Kasumi-1 (cell line): ENCODE data around the gene ABRAXAS1.
"Not testable (repeated sequence)": the region's sequence is repeated elsewhere in the genome, so short reads cannot be mapped to it uniquely, and the experiment has no call there.

ENCODE experiments used
- DNase-seq, 2 experiments: peaks; one replicate each; lab custom pipeline; 2025; lab: John Stamatoyannopoulos, UW

Gene ABRAXAS1

DNA sequence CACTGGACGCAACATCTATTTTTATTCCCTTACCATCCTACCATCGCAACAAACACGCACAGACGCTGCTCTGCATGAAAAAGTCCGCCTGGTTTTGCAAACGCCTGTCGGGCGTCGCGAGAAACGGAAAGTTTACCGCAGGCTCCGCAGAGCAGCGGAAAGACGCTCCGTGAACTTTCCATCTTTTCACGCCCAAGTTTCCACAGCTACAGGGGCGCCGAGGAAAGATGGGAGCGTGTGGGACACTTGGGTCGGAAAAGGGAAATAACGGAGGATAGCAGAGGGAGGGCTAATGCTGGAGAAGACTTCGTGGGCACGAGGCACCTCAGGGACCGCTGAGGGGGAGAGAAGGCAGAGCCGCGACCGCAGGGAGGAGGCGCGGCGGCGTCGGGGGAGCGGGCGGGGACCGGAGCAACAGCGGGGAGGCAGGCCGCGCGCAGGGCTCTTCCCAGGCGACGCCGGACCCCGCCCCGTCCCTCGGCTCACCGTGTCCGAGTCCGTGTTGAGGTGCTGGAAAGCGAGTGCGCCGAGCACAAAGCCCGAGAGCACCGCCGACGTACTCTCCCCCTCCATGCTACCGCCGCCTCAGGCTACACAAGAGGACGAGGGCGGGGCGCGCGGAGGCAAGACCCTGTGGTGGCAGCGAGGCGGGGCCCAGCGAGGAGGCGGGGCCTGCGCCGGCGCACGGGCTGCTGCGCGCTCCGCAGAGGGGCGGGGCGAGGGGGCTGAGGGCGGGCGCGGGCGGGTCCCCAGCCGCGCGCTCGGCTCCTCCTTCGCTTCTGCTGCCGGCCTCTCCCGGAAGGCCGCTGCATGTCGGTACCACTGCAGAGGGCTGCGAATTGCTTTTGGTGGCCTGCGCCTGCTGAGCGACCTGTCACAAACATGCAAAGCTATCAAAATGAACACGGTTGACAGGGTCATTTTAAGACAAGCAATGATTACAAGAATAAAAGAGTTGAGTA lies at the start of gene ABRAXAS1:
Gene ABRAXAS1 (minus strand): TSS at position 601 of the 962 bp plus-strand sequence. CDS start 28 bp downstream, at position 573.
- DNase-seq = peak; percentile 91 to 94

DNA sequence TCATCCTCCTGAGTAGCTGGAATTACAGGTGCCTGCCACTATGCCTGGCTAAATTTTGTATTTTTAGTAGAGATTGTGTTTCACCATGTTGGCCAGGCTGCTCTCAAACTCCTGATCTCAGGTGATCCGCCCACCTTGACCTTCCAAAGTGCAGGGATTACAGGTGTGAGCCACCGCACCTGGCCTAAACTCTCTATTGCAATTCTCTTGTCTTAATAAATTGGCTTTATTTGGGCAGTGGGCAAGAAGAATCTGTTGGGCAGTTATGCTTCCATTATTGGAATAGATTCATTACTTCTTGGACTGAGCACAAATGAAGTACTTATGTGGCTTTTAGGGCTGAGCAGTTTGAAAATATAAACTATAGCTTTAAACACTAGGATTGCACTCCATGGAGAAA lies 42.8 kb upstream of the ABRAXAS1 start:
- DNase-seq = no peak

DNA sequence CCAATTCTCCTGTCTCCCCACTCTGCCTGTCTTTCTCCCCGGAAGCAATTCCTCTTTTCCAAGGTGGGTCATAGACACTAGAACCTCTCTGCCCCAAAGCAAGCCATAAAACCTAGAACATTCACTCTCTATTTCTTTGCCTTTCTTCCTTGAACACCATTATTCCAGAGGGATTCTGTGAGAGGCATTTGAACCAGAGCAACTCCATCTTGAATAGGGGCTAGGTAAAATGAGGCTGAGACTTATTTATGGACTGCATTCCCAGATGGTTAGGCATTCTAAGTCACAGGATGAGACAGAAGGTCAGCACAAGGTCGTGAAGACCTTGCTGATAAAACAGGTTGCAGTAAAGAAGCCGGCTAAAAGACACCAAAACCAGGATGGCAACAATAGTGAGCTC lies 37.3 kb upstream of the ABRAXAS1 start:
- no peak for DNase-seq

DNA sequence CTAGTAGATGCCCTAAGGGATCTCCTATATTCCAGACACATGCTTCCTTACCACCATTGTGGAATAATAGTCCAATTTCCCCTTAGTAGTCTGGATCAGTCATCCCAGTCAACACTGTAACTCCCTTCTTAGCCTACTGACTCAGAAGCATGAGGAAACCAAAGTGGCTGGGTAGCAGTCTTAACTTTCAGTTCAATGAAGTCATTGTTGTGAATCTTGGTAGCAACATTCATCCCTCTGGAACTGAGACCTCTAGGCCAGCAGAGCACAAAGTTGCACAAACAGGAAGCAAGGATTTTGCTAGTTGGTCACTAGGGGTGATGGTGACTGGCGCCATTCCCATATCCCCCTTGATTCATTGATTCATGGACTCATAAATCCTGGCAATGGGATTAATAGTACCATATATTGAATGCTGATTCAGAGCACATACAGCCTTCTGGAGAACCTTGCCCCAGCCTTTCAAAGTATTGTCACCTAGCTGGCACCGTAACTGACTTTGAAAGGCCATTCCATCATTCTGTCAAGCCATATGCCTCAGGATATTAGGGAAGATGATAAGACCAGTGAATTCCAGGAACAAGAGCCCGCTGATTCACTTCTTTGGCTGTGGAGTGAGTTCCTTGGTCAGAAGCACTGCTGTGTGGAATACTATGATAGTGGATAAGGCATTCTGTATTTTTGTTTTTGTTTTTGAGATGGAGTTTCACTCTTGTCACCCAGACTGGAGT lies 31.3 kb upstream of the ABRAXAS1 start:
- DNase-seq = no peak

DNA sequence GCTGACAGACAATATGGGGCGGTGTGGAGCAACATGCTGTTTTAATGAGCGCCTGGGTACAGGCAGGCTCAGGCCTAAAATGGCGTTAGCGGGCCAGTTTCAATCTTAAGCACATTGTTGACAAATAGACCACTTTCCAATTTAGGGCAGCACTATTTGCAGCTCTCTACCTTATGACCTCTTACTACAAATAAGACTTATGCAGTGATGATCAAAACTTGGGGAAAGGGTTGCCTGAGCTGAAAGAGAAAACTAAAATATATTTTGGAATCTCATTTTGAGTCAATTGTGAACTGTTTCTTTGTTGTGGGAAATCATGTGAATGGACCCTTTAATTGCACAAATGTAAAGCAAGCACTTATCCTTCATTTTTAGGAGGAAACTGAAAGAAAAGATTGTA lies 25.5 kb upstream of the ABRAXAS1 start:
- DNase-seq = no peak

DNA sequence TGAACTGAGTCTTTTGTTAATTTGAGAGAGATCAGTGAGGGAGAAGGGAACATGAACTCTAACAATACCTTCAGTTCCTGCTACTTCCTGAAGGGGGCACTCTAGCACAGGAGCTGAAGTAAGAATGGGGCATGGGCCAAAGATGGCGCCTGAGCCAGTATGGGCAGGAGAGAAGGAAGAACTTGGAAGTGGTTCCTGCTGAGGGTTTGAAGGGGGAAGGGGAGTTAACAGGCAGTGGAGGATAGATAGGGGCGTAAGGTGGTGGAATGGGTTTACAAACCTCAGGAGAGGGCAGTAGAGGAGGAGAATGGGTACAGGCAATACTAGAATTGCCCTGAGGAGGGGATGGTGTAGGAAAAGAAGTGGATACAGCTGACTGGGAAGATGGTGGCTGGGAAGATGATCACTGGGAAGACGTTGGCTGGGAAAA lies 24.3 kb upstream of the ABRAXAS1 start:
- peak; percentile 49 to 69 for DNase-seq

DNA sequence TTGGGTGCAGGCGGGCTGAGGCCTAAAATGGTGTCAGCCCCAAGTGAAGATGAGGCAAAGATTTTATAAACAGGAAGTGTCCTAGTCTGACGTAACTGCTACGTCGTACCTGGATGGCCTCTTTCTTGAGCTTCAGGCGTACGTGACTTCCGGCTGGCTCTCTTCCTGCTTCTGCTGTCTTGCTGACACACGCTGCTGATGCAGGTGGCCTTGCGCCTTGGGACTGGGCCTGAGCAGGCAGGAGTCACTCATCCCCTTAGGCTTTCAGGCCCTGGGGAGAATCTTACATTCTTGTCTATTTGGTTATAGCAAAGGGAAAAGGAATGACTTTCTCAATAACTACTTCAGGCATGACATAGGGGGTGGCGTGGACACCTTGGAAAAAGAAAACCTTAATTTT lies 20.1 kb upstream of the ABRAXAS1 start:
- DNase-seq = no peak

DNA sequence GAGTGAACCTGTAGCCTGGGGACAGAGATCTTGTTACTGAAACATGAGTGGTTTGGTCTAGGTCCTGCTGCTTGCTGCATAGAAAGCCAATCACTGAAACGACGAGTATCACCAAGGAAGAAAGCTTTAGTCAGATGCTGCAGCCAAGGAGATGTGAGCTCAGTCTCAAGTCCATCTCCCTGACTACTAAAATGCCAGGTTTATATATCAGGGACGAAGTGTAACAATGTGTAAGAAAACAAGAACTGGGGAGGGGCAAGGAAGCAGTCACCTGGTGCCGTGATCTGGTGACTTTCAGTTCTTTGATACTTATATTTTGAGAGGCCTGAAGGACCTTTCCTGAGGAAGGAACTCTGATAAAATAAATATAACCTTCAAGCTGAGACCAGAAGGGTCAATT lies 19.6 kb upstream of the ABRAXAS1 start:
- no peak for DNase-seq

DNA sequence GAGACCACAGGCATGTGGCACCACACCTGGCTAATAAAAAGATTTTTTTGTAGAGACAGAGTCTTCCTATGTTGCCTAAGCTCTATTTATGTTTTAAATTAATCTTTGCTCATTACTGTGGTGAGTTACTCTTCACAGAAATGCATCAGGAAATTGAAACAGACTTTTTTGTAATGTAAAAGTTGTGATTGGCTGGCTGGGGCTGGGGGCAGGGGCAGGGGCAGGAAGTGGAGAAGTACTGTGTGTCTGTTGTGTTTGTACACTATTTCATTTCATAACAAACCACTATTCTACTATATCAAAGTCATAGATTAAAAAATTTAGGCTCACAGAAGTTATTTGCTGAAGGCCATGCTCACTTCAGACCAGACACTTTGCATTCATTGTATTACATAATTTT lies 19.1 kb upstream of the ABRAXAS1 start:
- no peak for DNase-seq

DNA sequence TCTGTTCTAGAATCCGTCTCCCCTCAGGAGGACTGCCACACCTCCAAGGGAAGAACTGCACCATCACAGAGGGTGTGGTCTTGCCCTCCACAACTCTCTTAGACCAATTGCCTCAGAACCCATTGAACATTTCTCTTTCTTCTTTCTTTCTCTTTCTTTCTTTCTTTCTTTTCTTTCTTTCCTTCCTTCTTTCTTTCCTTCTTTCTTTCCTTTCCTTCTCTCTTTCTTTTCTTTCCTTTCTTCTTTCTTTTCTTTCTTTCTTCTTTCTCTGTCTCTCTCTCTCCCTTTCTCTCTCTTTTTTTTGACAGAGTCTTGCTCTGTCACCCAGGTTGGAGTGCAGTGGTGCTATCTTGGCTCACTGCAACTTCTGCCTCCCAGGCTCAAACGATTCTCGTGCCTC lies 16.8 kb upstream of the ABRAXAS1 start:
- DNase-seq = not testable (repeated sequence)

DNA sequence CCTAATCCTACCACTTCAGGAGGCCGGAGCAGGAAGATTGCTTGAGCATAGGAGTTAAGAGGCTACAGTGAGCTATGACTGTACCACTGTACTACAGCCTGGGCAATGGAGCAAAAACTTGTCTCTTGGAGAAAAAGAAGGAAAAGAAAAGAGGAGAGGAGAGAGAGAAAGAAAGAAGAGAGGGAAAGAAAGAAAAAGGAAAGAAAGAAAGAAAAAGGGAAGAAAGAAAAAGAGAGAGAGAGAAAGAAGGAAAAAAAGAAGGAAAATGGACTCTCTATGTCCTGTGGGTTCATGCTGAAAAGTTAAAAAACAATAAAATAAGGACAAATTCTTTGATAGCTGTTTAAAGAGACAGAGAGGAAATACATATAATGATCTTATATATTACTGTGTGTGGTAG lies 13.3 kb upstream of the ABRAXAS1 start:
- no peak for DNase-seq

DNA sequence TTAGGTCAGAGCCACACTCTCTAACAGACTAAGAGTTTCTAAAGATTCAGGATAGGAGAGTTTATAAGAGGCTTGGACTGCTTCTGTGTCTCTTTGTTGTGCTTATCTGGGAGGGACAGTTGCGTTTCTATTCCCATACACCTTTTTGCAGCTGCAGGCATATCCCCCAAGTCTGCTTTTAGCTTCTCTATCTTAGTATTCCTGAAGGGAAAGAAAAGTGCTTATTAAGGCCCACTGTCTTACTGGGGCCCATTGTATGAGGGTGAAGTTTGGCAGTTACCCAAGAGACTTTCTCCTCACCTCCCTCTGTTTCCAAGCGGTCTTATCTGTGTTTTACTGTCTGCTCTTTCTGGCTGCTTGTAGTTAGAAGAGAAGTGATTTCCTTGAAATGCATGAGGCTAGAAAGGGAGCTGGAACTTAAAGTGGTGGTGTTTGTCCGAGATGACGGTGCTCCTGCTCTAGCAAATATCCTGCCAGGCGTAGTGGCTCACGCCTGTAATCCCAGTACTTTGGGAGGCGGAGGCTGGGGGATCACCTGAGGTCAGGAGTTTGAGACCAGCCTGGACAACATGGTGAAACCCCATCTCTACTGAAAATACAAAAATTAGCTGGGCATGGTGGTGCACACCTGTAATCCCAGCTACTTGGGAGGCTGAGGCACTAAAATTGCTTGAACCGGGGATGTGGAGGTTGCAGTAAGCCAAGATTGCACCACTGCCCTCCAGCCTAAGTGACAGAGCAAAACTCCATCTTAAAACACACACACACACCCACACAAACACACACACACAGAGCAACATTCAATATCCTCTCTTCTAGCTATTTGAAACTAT lies 11.4 kb upstream of the ABRAXAS1 start:
- DNase-seq = not testable (repeated sequence)

DNA sequence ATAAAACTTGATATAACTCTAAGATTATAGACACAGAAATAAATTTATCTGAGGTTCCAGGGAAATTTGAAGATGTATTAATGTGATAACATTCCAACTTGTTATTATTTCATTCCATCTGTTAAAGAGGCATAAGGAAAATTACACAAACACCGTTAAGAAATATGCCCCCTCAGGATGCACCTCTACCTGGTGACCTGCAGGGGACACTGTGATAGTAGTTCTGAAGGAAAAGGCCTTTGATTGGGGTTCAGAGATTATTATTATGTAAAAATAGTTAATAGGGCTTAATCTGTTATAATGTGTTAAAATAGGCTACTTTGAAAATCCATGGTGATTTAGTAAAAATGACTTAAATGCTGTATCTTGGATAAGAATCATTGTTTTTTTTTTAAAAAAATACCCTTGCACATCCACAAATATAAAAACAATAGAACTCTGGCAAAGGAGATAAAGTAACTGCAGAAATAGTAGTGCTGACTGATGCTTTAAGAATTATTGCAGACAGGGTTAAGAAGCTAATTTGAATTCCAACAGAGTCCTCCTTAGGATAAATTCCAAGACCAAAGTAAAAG lies 6.1 kb upstream of the ABRAXAS1 start:
- DNase-seq = peak; percentile 62 to 68

DNA sequence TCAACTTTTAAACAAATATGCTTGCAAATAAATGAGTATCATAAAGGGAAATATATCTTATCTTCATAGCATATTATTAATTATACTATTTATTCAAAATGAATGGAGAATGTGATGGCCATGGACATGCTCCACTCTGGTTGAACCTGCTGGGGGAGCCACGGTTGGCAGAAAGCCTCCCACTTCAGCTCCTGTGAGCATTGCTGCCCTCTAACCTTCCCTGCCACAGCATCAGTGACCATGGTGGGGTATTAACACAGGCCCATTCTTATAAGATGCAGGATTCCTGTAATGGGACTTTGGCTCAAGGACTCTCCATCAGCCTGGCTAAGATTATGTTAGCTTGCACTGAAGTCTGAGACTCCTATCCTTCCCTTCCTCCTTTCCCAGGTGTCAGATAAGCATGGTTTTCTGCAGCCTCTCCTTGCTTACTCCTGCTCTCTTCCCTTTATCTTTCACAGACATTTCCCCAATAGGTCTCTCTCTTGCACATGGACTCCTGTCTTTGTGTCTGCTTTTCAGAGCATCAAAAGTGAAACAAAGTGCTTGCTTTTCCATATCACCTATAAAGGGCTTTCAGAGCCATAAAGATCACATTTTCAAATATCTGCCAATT lies 4.9 kb upstream of the ABRAXAS1 start:
- no peak for DNase-seq

DNA sequence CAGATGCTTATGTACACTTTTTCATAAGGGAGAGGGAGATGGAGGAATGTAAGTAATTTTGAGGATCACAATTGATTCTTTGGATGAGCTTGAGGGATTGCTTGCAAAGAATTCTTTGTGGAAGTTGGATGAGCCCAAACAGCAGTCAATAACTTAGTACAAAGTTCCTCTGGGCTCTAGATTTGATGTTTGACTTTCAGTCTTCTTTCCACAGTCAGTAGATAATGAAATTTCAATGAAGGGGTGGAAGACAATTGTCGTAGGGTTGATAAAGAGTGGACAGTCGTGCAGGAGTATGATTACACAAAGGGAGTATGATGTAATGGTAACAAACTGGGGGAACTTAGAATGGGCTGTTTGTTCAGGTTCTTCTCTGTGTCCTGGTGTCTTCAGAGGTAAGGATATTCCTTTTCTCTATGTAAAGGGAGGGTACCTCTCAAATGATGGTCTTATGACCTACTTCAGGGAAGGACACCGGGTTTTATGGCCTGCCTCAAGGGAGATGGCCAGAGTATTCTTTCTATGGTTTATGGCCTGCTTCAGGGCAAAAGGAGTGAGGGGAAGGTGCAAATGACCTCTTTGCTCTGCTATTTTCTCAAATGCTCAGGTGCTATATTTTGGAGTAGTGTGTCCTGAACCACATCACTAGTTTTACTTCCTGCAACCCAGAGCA lies 1.7 kb upstream of the ABRAXAS1 start:
- DNase-seq = no peak

DNA sequence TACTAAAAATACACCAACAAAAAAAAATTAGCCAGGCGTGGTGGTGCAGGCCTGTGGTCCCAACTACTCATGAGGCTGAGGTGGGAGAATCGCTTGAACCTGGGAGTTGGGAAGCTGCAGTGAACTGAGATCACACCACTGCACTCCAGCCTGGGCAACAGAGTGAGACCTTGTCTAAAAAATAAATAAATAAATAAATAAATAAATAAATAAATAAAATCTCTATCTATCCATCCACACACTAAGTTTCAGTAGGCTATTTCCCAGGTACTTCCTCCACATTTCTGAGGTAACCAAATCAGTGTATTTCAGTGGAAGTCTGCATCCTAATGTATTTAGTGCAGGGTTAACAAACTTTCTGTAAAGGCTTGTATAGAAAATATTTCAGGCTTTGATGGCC lies 10.9 kb downstream of the ABRAXAS1 start:
- DNase-seq = no peak

DNA sequence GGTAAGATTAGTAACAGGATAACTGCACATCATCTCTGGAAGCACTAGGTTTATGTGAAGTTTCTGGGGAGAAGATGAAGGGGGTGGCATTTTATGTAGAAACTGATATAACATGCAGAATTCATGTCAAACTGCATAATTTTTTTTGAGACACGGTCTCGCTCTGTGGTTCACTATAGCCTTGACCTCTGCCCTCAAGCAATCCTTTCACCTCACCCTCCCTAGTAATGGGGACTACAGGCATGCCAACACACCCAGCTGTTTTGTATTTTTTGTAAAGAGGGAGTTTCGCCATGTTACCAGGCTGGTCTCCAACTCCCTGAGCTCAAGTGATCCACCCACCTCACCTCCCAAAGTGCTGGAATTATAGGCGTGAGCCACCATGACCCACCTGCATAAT lies 11.5 kb downstream of the ABRAXAS1 start:
- no peak for DNase-seq

DNA sequence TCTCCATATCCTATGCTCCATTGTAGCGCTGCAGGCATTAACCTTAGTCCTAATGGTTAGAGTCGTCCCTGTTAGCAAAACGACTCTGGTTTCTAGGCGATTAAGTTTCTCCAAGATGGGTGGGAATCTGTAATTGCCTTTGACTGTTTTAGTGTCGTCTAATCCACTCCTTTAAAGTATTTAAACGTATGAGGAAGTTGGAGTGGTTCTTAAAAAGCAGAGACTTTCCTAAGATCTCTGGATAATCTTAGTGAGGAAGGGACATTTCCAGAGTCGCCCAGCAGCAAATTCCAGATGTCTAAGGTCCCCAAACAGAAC lies 28.8 kb downstream of the ABRAXAS1 start:
- no peak for DNase-seq

DNA sequence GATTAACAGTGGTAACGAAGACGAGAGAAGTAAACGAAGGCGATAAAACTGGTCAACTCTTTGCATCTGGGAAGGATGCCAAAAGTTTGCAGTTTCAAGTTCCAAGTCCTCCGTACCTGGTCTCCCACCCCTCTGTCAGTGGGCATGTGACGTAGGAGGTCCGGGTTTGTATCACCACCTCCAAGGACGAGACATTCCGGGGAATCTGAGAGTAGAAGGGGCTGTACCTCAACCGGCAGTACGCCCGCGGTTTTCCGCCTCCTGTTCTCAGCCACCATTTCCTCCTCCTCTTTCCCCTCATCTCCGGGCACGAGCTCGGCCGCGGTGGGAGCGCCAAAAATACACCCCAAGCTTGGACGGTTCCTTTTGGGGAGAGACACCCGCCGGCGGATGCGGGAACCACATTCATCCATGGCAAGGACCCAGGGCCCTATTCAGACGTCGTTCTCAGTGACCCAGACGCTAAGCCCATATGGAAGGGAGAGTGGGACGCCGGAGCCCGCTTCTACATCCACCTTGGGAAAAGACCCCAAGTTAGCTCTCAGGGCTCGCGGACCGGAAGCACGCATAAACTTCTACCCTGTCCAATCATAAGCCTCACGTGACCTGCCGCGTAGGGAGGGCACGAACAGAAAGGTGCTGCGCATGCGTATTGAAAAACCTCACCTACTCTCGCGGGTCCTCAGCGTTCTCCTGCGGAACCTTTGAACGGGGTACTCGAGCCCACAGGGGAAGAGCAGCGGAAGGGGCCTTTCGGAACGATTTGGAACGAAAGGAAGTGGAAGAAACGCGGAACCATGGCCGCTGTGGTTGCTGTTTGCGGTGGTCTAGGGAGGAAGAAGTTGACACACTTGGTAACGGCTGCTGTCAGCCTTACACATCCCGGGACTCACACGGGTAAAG lies 29.4 kb downstream of the ABRAXAS1 start, which contains the start of the genes HELQ and MRPS18C:
Gene HELQ (minus strand): TSS at position 543 of the 903 bp plus-strand sequence. CDS start 130 bp downstream, at position 413.
Gene MRPS18C (plus strand): TSS at position 778 of the 903 bp plus-strand sequence. CDS start 20 bp downstream, at position 798.
- peak; percentile 99 for DNase-seq

DNA sequence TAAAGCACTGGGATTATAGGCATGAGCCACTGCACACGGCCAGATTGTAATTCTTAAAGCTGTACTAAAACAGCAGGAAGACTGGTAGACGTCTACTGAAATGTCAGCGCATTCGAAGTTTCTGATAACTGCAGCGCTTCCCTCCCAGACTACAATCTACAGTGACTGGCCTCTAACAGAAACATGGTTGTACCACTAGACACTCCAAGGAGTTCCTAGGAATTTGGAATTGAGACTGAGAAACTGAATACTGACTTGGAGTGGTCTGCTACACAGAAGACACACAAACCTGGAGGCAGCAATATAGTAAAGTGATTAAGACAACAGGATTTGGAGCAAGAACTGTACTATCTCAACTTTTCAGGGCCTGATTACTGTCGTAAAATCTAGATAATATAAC lies 30.2 kb downstream of the ABRAXAS1 start:
- DNase-seq = peak; percentile 34
